Measurements from ENCODE around the gene GBP3.
"Not testable (repeated sequence)": the region's sequence is repeated elsewhere in the genome, so short reads cannot be mapped to it uniquely, and the experiment has no call there.

Gene GBP3, protein sequence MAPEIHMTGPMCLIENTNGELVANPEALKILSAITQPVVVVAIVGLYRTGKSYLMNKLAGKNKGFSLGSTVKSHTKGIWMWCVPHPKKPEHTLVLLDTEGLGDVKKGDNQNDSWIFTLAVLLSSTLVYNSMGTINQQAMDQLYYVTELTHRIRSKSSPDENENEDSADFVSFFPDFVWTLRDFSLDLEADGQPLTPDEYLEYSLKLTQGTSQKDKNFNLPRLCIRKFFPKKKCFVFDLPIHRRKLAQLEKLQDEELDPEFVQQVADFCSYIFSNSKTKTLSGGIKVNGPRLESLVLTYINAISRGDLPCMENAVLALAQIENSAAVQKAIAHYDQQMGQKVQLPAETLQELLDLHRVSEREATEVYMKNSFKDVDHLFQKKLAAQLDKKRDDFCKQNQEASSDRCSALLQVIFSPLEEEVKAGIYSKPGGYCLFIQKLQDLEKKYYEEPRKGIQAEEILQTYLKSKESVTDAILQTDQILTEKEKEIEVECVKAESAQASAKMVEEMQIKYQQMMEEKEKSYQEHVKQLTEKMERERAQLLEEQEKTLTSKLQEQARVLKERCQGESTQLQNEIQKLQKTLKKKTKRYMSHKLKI

GRCh38 chr1:89022167-89022959 is at the start of gene GBP3:
GBP3 (minus strand) TSS chr1:89022866; CDS start chr1:89020721, 2,145 bp downstream.
- no peak for DNase-seq

- no peak for DNase-seq
These were observed 47.8 kb upstream of the GBP3 start for GRCh38 chr1:89070509-89070908.

GRCh38 chr1:89069951-89070350 is 47.3 kb upstream of the GBP3 start:
- DNase-seq: no peak

- DNase-seq: no peak
These were observed 45.6 kb upstream of the GBP3 start for GRCh38 chr1:89068291-89068690.

DNA sequence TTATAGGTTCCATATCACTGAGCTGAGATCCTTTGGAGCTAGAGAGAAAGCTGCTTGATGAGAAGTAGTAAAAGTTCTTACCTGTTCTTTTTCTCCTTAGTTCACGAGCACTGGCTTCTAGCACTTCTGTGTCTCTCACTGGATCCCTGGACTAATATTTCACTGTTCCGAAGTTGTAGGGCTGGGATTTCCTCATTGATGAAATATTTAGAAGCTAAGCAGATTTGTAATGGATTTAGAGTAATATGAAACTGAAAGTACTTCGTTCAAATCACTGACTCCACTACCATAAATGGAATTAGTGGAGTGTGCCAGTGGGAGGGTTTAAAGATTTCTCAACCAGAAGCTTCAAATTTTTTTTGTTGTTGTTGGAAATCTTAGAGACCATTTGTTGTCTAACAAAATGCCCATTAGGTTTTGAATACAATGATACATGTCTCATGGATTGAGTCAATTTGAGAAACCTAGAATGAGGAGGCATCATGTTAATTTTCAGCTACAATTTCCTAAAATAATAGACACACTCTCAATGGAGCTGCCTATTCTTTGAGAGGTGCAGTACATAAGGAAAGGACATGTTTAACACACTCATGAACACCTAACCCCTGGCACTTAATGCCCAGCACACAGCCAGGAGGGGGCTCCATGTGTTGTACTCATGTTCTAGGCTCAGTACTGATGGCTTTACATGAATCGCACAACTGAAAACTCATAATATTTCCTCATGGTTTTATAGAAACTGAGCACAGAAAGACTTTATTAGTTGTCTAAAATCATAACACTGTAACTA is 42.6 kb upstream of the GBP3 start, which contains the start of gene GBP1:
Gene GBP1, minus strand, starts transcription at position 130 of the 790 bp plus-strand sequence. CDS start 1,974 bp downstream, outside the sequence.
- DNase-seq: no peak

GRCh38 chr1:89064632-89065031 is 42.0 kb upstream of the GBP3 start:
- no peak for DNase-seq

- no peak for DNase-seq
These were observed 40.4 kb upstream of the GBP3 start for GRCh38 chr1:89063094-89063493.

DNA sequence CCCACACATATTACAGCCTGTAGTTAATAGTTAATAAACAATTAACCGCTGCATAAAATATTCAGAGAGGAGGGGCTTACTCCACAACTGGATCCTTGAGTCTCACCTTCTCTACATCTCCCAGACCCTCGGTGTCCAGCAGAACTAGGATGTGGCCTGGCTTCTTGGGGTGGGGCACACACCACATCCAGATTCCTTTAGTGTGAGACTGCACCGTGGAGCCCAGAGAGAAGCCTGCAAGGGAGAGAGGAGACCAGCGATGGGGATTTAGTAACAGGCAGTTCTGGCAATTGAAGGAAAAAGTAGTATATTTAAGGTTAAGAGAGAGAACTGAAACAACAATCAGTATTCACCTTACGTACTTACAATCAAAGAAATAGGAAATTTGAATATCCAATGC is 37.4 kb upstream of the GBP3 start:
- DNase-seq: no peak

- DNase-seq: no peak
These were observed 29.3 kb upstream of the GBP3 start for GRCh38 chr1:89051955-89052312.

DNA sequence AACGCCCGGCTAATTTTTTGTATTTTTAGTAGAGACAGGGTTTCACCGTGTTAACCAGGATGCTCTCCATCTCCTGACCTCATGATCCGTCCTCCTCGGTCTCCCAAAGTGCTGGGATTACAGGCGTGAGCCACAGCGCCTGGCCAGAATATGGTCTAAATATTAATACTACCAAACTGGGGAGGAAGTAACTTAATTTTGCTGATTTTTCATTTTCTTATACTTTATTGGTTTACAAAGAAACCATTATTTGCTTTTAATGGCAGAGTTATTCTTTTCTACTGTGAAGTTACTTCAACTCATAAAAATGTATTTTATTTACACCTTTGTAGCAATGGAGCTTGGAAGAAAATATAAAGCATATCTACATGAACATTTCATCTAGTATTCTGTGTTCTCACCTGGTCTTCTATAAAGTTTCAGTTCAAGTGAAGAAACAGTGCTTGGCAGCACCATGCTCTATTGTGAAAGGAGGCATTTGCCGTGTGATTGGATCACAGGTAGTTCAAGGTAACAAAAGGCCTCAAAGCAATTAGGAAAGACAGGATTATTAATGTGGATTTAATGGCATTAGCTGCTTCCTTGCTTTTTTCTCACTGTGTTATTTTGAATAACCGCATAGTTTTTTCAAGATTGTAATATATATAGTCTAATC is 28.8 kb upstream of the GBP3 start:
- no peak for DNase-seq

DNA sequence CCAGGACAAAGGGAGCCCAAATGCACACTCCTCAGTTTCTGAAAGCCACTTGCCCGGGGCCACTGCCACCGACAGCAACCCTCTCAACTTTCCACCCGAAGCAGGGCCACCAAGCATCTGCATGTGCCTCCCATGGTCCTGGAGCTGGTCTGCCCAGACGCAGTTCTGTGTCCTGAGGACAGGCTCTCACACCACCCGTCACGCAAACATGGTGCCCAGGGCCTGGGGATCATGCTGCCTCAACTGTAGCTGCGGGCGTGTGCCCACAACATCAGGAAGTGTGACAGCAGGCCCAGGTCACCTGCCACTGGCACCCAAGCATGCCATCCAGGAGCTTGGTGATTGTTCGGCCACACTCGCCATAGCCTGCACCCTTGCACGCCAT is 28.0 kb upstream of the GBP3 start:
- DNase-seq: no peak

- DNase-seq: not testable (repeated sequence)
These were observed 27.4 kb upstream of the GBP3 start for GRCh38 chr1:89049901-89050648.

DNA sequence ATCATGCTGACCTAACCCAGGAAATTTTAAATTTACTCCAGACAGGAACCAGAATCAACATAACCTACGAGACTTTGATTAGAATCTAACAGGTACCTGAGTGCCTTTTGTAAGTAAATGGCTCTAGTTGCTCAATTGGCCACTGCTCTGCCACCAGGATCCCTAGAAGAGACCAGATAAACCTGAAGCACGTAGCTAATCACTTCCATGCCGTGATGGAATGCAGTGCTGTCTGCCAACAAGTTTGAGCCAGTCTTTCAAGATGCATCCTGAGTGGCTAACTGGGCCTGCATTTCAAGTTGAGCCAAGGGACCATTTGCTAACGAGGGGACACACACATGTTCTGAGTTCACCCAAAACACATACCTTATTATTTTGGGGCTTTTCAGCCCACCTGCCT is 26.5 kb upstream of the GBP3 start:
- DNase-seq: not testable (repeated sequence)

DNA sequence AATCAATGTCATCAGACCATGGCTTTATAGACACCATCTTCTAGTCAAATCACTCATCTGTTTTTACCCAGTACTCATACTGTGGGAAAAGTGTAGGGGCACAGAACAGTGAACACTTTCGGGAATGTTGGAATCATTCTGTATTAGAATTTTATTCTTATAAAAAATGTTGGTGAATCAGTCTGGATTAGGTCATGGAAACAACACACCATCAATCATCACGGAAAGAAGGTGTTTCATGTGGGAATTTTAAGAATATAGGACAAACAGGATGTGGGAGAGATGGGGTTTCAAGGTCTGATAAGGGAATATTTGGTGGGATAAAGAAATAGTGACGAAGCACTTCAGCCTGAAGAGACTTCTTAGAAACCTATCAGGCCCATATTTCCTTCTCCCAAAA is 25.1 kb upstream of the GBP3 start:
- DNase-seq: no peak

- DNase-seq: not testable (repeated sequence)
These were observed 23.9 kb upstream of the GBP3 start for GRCh38 chr1:89046318-89047183.

DNA sequence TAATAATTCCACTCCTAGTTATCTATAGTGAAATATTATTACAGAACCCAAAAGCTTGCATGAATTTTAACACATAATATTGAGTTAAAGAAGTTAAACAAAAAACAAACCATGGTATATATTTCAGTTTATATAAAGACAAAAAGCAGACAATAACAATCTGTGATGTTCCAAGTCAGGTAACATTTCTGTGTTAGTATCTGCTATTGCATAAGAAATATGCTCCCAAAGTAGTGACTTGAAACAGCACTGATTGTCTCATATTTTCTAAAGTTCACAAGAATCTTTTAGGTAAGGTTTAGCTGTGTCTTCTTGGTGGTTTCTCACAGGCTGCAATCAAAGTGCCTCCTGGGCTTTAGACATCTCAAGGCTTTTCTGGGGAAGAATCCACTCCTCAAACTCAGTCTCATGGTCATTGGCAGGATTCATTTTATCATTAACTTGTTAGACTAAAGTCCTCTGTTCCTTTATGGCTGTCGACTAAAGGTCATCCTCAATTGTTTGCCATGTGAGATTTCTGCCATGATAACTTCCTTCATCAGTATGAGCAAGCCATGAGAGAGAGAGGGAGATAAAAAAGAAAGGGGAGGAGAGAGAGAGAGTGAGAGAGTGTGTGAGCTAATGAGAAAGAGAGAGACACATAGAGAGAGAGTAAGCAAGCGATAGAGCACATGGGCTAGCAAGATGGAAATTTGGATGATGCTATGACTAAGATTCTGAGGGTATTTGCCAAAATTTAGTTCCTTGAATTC is 22.5 kb upstream of the GBP3 start:
- DNase-seq: no peak

DNA sequence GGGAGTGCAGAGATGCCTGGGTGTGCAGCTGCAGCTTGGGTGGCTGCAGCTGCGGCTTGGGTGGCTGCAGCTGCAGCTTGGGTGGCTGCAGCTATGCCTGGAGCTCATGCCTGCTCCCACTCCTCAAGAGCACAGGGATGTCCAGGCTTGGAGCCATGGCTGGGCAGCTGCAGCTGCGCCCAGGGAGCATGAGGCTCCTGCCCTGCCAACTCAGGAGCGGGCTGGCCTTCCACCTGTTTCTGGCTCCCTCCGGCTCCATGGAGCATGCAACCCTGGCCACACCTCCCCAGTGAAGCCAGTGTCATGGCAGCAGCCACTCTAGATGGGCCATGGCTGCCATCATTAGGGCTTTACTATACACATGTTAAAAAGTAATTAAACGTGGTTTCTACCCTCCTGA is 21.3 kb upstream of the GBP3 start:
- no peak for DNase-seq

DNA sequence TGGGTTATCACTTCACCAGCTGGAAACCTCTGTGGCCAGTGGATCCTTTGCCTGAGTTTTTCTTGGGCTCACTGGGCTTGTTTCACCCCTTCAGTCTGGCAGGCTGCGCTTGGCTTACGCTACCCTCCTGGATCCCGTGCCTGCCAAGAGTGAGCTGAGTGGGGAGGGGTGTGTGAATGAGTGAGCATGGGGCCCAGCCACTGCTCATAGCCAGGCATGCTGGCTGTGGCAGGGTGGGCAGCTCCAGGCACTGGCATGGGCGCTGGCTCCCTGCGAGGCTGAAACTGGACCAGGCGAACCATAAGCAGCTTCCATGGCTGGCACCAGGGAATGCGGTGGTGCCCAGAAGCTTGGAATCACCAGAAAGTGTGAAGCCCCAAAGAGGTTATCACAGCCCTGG is 19.8 kb upstream of the GBP3 start:
- DNase-seq: no peak

DNA sequence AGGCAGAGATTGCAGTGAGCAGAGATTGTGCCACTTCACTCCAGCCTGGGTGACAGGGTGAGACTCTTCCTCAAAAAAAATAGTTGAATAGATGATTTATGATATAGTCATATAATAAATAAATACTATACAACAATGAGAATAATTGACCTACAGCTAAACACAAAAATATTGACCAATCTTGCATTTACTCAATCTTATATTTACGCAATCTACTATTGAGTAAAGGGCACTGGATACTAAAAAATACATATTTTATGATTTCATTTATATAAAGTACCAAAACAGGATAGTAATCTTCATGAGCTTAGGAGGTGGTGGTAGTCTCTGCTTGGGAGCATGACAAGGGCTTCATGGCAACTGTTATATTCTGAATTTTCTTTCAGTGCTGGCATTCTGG is 19.1 kb upstream of the GBP3 start:
- DNase-seq: no peak

DNA sequence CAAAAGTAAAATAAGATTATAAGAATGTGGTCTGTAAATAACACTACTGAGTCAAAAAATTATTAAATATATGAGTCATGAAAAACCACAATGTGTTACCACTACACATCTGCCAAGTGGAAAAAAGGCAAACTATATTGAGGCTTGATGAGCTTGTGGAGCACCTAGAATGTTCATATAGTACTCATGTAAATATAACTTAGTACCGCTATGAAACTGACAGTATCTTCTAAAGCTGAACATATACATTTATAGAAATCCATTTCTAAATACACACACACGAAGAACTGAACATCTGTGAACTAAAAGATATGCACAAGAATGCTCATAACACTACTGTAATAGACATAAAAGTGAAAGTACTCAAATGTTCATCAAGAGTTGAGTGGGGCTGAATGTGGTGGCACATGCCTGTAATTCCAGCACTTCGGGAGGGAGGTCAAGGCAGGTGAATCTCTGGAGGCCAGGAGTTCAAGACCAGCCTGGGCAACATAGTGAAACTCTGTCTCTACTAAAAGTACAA is 18.5 kb upstream of the GBP3 start:
- DNase-seq: no peak
